Heart left ventricle (tissue), 13 donors: ENCODE data around the gene PRKRIP1.

Experiments
- POLR2A ChIP-seq, 2 donors: fragments of 450-650 bp; IDR thresholded peaks; one replicate each; pipeline ENCODE4 v1.6.1; 2017; ENCODE audit warnings: antibody characterized with exemption in 2 of 2, mild to moderate bottlenecking in 2 of 2, moderate library complexity in 2 of 2
- TF ChIP-seq, protein P1 (sequence below), 12 donors: fragments of 200-600 bp; sonication (generic) in 4 of 12; IDR thresholded peaks; one replicate each; pipeline versions ENCODE4 v1.5.0 to v1.8.0; 2018 to 2022; ENCODE audit warnings: antibody characterized with exemption in 12 of 12, mild to moderate bottlenecking in 5 of 12
- donor health status: ischemic (EF 13 %, LVEDD 7.1; RV severe dilation, severe dysfunction).
- donor health status: DM: no; HTN: yes; CAD: no.
- donor health status: DM: no; HTN: no; CAD: no.
- donor health status: ischemic (EF 25% LVEDD 6.9; RV normal size, moderate dysfunction).
- donor health status: ischemic (EF 25% LVEDD 5.7; RV mildly dilated, moderate dysfunction).
- donor health status: ischemic (EF 35%, LVEDD 5.7; RV mildly dilated, moderate dysfunction).
- donor health status: nonischemic (EF 11% LVEDD 7.7; RV severe dilation, severe dysfunction).
- donor health status: DM: yes; HTN: yes; CAD: no.
- donor health status: PGD.
- donor health status: ischemic (EF 29% LVEDD 5.4; RV normal size, mild dysfunction).
- donor health status: nonischemic (EF 23%, LVEDD 6.1; RV moderate dilation, normal function).

- TF ChIP-seq, protein P1, sequence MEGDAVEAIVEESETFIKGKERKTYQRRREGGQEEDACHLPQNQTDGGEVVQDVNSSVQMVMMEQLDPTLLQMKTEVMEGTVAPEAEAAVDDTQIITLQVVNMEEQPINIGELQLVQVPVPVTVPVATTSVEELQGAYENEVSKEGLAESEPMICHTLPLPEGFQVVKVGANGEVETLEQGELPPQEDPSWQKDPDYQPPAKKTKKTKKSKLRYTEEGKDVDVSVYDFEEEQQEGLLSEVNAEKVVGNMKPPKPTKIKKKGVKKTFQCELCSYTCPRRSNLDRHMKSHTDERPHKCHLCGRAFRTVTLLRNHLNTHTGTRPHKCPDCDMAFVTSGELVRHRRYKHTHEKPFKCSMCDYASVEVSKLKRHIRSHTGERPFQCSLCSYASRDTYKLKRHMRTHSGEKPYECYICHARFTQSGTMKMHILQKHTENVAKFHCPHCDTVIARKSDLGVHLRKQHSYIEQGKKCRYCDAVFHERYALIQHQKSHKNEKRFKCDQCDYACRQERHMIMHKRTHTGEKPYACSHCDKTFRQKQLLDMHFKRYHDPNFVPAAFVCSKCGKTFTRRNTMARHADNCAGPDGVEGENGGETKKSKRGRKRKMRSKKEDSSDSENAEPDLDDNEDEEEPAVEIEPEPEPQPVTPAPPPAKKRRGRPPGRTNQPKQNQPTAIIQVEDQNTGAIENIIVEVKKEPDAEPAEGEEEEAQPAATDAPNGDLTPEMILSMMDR (IDR thresholded peaks at IDR 0.05) = no peak
- TF ChIP-seq POLR2A (IDR thresholded peaks at IDR 0.05) = no peak
Measured at GRCh38 chr7:102427019-102427405, 30.8 kb downstream of the PRKRIP1 start.
